Esophagus (tissue), 2 donors: Measurements from ENCODE around the gene C10orf120. TPM values are rescaled to one million over a fixed set of nuclear protein-coding genes. Genes with fewer than 3 reads are reported as not detected.

Source experiments
- H3K27ac ChIP-seq, 2 donors: one replicate each; pipeline ENCODE4 v1.5.1; 2013; ENCODE audit warnings: low read depth in 2 of 2, mild to moderate bottlenecking in 2 of 2, inconsistent platforms in 1 of 2, low read length in 1 of 2, moderate library complexity in 1 of 2
- H3K27me3 ChIP-seq, 2 donors: one replicate each; pipeline ENCODE4 v1.6.1; 2013; ENCODE audit warnings: low read length in 2 of 2, control low read depth in 1 of 2, mild to moderate bottlenecking in 1 of 2; ENCODE audit not compliant: insufficient read depth in 2 of 2, control insufficient read depth in 1 of 2
- H3K36me3 ChIP-seq, 2 donors: one replicate each; pipeline ENCODE4 v1.6.1; 2013; ENCODE audit warnings: low read length in 1 of 2; ENCODE audit not compliant: control insufficient read depth in 2 of 2, insufficient read depth in 2 of 2
- H3K4me1 ChIP-seq, 2 donors: one replicate each; pipeline ENCODE4 v1.6.1; 2013; ENCODE audit warnings: low read length in 1 of 2; ENCODE audit not compliant: control insufficient read depth in 2 of 2, insufficient read depth in 2 of 2
- H3K4me3 ChIP-seq, 2 donors: one replicate each; pipeline ENCODE4 v1.5.1; 2013; ENCODE audit warnings: low read length in 2 of 2, mild to moderate bottlenecking in 2 of 2, low read depth in 1 of 2, moderate library complexity in 1 of 2
- H3K9me3 ChIP-seq, 2 donors: one replicate each; pipeline ENCODE4 v1.6.1; 2013; ENCODE audit warnings: mild to moderate bottlenecking in 2 of 2, low read depth in 1 of 2, low read length in 1 of 2, moderate library complexity in 1 of 2; ENCODE audit not compliant: control insufficient read depth in 2 of 2, insufficient read depth in 1 of 2
- WGBS, 2 donors: extraction: QIAGEN DNeasy Blood & Tissue Kit; methylation state at CpG; one replicate each; pipeline ENCODE4 v1.1.7; 2013; 5-methylcytosine and 5-hydroxymethylcytosine counted together
- polyA plus RNA-seq, 2 donors: library from polyadenylated mRNA; stranded (reverse); fragments of 200-250 nt; gene quantifications; one replicate each; pipeline ENCODE4 v1.2.3, GENCODE V29; 2013
- donor health status: healthy with polysubstance abuse.
- donor health status: Bipolar disorder and iron deficiency.

The C10orf120 gene
- polyA plus RNA-seq, 2 donors = not detected

DNA sequence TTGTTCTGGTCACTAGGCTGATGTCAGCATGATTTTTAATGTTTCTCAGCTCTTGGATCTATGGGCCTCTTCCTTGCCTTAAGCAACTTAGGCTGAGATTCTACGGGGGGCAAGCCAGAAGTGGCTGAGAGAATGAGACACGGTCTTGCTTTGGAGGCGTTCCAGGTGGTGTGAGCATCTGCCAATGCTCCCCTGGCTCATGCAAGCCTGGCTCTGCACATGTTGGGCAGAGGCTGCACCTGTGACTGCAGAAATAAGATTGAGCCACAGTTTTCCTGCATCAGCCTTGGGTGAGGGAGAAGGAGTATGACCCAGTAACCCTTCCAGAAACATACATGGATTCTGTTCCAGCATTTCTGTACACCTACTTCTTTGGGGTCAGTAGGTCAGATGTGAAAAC, 41.9 kb downstream of the C10orf120 start:
- no peaks in the 10 kb centered on the region for H3K9me3 ChIP-seq
- H3K36me3 ChIP-seq = no peaks in the 10 kb centered on the region
- no peaks in the 10 kb centered on the region for H3K4me1 ChIP-seq
- no peaks in the 10 kb centered on the region for H3K27me3 ChIP-seq
- H3K27ac ChIP-seq = no peak overlapping the region
- no peak overlapping the region for H3K4me3 ChIP-seq
- 44 to 56% methylated on average over 3 of the region's 3 CpGs for WGBS, 2 donors

DNA sequence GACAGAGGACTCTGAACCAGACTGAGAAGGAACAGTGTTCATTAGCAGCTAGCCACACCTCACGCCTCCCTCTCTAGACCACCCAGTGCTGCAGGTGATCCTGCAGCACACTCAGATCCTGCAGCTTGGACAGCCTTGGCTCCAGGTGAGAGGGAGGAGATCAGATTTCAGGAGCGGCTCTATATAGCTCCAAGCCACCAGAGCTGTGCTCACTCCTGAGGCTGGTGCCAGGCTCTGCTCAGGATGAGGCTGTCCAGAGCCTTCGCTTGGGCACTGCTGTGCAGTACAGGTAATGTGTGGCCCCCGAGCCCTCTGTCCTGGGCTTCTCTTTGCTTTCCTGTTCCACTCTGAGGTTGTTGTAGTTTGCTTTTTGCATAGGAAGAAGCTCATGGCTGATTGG, 42.4 kb downstream of the C10orf120 start:
- H3K4me1 ChIP-seq = no peaks in the 10 kb centered on the region
- no peaks in the 10 kb centered on the region for H3K27me3 ChIP-seq
- no peak overlapping the region for H3K27ac ChIP-seq
- 74 to 75% methylated on average over 4 of the region's 4 CpGs for WGBS, 2 donors
- H3K36me3 ChIP-seq = no peaks in the 10 kb centered on the region
- H3K4me3 ChIP-seq = no peak overlapping the region
- H3K9me3 ChIP-seq = no peaks in the 10 kb centered on the region

DNA sequence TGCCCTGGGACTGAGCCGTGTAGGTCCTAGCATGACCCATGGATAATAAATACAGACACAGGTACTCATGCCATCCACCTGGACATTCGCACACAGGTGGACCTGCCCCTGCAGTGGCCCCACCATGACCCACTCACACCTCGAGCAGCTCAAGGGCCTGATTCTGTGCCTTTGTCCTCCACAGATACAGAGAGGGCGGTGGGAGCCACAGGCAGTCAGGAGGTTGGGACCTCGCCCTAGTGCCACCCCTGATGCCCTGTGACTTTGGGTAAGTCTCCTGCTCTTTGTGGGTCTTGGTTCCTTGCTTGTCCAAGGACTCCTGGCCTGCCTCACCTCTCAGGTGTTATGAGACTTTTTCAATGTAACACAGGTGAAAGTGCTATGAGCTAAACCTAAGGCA, 42.9 kb downstream of the C10orf120 start:
- H3K27ac ChIP-seq = no peak overlapping the region
- H3K4me1 ChIP-seq = no peaks in the 10 kb centered on the region
- H3K9me3 ChIP-seq = no peaks in the 10 kb centered on the region
- H3K36me3 ChIP-seq = no peaks in the 10 kb centered on the region
- 82 to 83% methylated on average over 5 of the region's 5 CpGs for WGBS, 2 donors
- no peaks in the 10 kb centered on the region for H3K27me3 ChIP-seq
- H3K4me3 ChIP-seq = no peak overlapping the region

DNA sequence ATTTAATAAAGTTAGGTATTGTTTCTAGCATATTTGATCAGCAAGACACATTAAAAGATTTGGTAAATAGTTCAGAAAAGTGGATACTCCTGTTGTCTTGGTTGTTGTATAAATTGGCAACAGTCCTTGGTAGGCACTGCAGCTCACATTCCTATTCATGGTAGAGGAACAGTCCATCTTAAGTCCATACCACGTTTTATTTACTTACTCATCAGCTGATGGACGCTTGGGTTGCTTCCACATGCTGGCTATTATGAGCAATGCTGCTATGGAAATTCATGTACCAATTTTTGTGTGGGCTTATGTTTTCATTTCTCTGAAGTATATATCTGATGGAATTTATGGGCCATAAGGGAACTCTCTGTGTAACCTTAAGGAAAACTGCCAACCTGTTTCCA, 43.3 kb downstream of the C10orf120 start:
- Histone ChIP-seq H3K27ac (no peak overlapping the region), H3K4me1 (no peaks in the 10 kb centered on the region), H3K9me3 (no peaks in the 10 kb centered on the region), H3K27me3 (no peaks in the 10 kb centered on the region), H3K4me3 (no peak overlapping the region), H3K36me3 (no peaks in the 10 kb centered on the region)
- 42 to 59% methylated on average over 2 of the region's 2 CpGs for WGBS, 2 donors

DNA sequence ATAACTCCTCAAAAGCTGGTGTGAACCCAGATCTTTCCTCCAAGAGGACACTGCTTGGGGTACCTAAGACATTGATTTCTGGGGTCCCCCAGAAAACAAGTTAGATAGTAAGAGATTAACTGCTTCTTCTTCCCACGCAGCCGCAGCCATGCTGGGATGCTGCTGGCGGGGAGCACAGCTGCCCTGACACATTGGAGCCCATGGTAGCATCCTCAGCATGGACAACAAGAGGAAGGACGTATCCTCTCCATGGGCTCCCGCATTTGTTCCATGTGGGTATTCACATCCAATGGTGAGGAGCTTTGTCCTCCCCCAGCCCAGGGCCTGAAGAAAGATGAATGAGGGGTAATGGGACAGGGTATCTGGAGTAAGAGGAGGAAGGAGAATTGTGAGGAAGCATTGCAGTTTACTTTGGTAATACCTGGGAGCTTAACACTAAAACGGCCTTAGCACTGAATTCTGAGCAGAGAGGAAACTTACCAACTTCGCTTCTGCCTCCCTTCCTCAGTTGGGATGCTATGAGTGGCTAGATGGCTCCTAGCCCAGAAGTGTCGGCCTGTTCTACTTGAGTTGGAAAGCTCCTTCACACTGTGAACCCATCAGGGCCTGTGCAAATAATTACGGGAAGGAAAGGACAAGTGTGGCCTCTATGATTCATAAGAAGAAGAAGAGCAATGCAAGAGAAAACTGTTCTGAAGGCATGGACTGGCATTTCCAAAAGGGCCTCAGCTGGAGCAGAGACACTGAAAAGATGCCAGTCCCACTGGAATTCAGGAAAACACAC, 43.9 kb downstream of the C10orf120 start:
- Histone ChIP-seq H3K9me3 (no peaks in the 10 kb centered on the region), H3K4me3 (no peak overlapping the region), H3K27me3 (no peaks in the 10 kb centered on the region), H3K4me1 (no peaks in the 10 kb centered on the region), H3K27ac (no peak overlapping the region), H3K36me3 (no peaks in the 10 kb centered on the region)
- WGBS, 2 donors = 84 to 87% methylated on average over 9 of the region's 9 CpGs

DNA sequence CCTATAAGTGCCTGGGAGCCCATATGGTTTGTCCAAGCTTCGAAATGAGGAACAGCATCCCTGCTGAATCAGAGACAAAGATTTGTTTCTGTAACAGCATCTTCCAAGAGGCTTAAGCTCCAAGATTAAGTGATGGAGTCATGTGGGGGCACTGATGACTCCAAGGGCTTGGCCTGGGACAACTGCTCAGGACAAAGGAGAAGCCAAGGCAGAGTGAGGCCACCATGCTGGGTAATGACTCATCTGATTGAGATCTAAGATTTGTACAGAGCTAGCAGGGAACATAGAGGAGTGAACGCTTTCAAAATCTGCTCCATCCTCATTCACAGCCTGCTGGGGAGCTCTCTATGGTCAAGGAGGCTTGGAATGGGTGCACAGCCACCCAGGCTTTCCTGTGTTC, 49.3 kb downstream of the C10orf120 start:
- H3K9me3 ChIP-seq = no peaks in the 10 kb centered on the region
- no peak overlapping the region for H3K4me3 ChIP-seq
- WGBS, 2 donors = 77 to 88% methylated on average over 2 of the region's 2 CpGs
- no peaks in the 10 kb centered on the region for H3K36me3 ChIP-seq
- no peaks in the 10 kb centered on the region for H3K4me1 ChIP-seq
- no peak overlapping the region for H3K27ac ChIP-seq
- no peaks in the 10 kb centered on the region for H3K27me3 ChIP-seq

DNA sequence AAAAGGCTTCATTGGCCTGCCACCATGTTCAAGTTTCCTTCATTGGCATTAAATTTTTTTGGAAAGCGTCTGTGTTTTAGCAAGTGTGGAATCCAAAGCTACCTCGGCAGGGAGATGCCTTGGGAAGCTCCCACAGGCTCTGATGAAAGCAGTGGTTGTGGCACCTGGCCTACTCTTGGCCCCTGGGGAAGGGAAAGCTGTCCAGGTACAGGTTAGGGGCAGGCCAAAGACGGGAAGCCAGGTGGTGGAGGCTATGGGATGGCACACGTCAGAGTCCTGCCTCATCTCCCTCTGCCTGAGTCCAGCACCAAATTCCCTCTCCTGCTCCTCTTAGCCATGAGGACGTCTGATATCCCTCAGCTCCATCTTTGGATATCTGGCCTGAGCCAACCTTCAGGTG, 49.7 kb downstream of the C10orf120 start:
- Histone ChIP-seq H3K4me1 (no peaks in the 10 kb centered on the region), H3K27ac (no peak overlapping the region), H3K4me3 (no peak overlapping the region), H3K27me3 (no peaks in the 10 kb centered on the region), H3K36me3 (no peaks in the 10 kb centered on the region), H3K9me3 (no peaks in the 10 kb centered on the region)
- 74 to 75% methylated on average over 5 of the region's 5 CpGs for WGBS, 2 donors

DNA sequence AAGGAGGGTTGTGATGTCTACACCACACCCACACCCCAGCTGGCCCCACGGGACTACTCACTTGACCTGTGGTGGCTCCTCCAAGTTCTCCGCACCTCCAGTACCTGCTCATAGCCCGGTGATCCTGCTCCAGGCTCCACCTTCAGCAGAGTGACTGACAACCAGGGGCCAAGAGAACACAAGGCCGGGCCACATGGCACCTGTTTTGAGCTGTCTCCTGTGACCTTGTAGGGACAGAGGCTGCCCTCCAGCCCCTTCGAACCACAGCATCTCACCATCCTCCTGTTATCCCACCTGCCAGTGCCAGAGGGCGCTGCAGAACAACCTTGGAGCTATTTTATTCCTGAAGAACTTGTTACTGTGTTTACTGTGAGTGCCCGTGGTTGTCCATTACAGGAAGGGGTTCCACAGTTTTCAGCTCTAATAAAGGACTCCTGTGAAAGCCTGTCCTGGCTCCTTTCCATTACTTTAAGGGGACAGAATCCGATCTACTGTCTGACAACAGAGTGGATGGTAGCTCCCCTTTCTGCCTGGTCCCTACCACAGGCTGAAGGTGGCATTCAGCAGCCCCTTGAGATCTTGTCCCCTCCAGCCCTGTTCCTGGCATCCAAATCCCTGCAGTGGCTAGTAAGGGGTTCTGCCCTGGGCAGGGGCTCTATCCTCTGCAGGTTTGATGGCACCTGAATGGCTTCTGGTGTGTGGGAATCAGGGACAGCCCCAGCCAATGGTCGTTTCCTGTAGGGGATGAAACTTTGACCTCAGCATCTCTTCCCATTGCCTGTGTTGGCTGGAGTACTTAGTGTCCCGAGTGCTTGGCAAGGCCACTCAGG, 50.8 kb downstream of the C10orf120 start:
- Histone ChIP-seq H3K4me3 (no peak overlapping the region), H3K27ac (no peak overlapping the region), H3K9me3 (no peaks in the 10 kb centered on the region), H3K36me3 (no peaks in the 10 kb centered on the region), H3K27me3 (no peaks in the 10 kb centered on the region), H3K4me1 (no peaks in the 10 kb centered on the region)
- 23 to 28% methylated on average over 10 of the region's 10 CpGs for WGBS, 2 donors
